Measurements from ENCODE around the gene HDAC7. TPM values are rescaled to one million over a fixed set of nuclear protein-coding genes. Genes with fewer than 3 reads are reported as not detected.
A peak's percentile ranks its signal among the peaks of the same experiment; 100 is the strongest.

HDAC7 gene
- polyA plus RNA-seq, 1 experiment, result 67.0 TPM

DNA sequence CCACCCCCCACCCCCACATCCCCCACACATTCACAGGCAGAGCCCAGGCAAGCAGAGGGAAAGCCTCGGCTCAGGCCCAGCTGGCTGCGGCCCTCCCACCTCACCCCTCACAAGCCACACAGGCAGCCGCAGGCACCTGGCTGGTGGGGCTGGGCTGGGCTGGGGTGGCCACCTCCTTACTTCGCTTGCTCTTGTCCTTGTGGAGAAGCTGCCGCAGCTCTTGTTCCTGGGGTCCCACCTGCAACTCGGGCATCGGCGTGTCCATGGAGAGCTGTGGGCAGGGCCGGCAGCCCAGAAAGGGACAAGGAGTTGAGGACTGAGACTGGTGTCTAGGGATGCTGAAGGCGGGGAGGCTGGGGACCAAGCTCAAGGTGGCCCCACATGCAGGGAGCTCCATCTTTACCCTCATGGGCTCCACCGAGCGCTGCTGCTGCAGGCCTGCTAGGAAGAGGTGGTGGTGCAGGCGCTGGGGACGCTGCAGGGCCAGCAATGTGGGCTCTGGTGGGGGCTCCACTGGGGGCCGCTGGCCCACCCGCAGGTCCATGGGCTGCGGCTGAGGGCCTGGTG, 21.2 kb downstream of the HDAC7 start:
- H3K4me3 ChIP-seq (ENCODE audit: low read depth, low read length), result no peak overlapping the region
- POLR2A ChIA-PET, result no interaction called here
- peaks cover 49% of the 10 kb centered on the region for H3K36me3 ChIP-seq (ENCODE audit: control insufficient read depth, insufficient read depth, low read length)
- TF ChIP-seq, protein P1, sequence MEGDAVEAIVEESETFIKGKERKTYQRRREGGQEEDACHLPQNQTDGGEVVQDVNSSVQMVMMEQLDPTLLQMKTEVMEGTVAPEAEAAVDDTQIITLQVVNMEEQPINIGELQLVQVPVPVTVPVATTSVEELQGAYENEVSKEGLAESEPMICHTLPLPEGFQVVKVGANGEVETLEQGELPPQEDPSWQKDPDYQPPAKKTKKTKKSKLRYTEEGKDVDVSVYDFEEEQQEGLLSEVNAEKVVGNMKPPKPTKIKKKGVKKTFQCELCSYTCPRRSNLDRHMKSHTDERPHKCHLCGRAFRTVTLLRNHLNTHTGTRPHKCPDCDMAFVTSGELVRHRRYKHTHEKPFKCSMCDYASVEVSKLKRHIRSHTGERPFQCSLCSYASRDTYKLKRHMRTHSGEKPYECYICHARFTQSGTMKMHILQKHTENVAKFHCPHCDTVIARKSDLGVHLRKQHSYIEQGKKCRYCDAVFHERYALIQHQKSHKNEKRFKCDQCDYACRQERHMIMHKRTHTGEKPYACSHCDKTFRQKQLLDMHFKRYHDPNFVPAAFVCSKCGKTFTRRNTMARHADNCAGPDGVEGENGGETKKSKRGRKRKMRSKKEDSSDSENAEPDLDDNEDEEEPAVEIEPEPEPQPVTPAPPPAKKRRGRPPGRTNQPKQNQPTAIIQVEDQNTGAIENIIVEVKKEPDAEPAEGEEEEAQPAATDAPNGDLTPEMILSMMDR (IDR thresholded peaks at IDR 0.05; ENCODE audit: insufficient read depth, low read depth, low read length), result no peak
- no peaks in the 10 kb centered on the region for H3K27me3 ChIP-seq (ENCODE audit: control insufficient read depth, insufficient read depth, low read length)
- no peak for DNase-seq (ENCODE audit: low read depth)
- CTCF ChIA-PET, result interaction anchor here (0.9 to 13.2 kb wide), 4 partner anchors 19 to 95 kb away, joined by 3 to 174 read pairs (median 6); no protein-coding TSS in a partner anchor

DNA sequence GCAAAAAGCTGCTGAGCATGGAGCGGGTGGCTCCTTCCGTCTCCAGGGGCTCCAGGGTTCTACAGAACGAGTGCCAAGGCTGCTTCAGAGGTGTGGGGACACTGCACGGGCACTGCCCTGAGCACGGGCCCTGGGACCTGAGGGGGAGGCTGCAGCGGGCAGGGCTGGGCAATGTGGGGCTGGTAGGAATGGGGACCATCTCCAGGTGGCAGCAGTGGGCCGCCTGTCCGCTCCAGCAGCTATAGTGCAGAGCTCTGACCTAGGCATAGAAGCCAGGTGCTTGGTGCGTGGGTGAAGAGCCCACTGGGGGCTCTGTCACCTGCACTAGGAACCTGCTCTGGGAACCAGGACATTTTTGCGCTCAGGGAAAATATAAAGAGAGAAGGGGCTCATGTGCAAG, 22.3 kb downstream of the HDAC7 start:
- CTCF ChIA-PET, result interaction anchor here (0.7 to 13.2 kb wide), 2 partner anchors 15 to 38 kb away, joined by 3 to 174 read pairs; no protein-coding TSS in a partner anchor
- Histone ChIP-seq H3K4me3 (ENCODE audit: low read depth, low read length) (no peak overlapping the region), H3K27me3 (ENCODE audit: control insufficient read depth, insufficient read depth, low read length) (no peaks in the 10 kb centered on the region), H3K36me3 (ENCODE audit: control insufficient read depth, insufficient read depth, low read length) (peaks cover 50% of the 10 kb centered on the region)
- TF ChIP-seq, protein P1 (IDR thresholded peaks at IDR 0.05; ENCODE audit: insufficient read depth, low read depth, low read length), result peak; percentile 29
- POLR2A ChIA-PET, result no interaction called here
- no peak for DNase-seq (ENCODE audit: low read depth)

DNA sequence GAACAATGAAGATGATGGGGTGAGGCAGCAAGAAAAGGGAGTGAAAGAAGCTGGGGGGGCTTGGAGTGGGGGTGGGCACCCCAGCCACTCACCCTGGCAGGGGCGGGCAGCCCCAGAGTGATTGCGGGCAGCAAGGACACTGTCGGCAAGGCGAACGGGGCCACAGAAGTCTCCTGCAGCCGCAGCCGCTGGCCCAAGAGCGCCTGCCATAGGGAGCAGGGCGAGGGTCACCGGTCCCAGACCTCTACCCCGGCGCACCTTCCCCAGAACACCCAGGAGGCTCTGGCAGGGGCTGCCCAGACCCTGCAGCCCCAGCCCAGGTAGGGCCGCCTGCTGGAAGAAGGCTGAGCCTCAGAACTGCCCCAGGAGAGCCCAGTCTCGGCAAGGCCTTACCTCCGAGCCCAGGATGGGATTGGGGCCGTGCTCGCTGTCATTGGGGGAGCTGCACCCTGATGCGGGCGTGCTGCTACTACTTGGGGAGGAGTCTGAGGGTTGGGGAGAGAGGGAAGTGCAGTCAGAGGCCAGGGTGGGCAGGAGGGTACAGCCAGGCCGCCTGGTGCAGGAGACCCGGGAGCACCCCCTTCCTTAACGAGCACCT, 23.8 kb downstream of the HDAC7 start:
- CTCF ChIA-PET, result no interaction called here
- POLR2A ChIA-PET, result no interaction called here
- Histone ChIP-seq H3K4me3 (ENCODE audit: low read depth, low read length) (no peak overlapping the region), H3K36me3 (ENCODE audit: control insufficient read depth, insufficient read depth, low read length) (peaks cover 61% of the 10 kb centered on the region), H3K27me3 (ENCODE audit: control insufficient read depth, insufficient read depth, low read length) (no peaks in the 10 kb centered on the region)
- TF ChIP-seq, protein P1 (IDR thresholded peaks at IDR 0.05; ENCODE audit: insufficient read depth, low read depth, low read length), result no peak
- DNase-seq (ENCODE audit: low read depth), result no peak

DNA sequence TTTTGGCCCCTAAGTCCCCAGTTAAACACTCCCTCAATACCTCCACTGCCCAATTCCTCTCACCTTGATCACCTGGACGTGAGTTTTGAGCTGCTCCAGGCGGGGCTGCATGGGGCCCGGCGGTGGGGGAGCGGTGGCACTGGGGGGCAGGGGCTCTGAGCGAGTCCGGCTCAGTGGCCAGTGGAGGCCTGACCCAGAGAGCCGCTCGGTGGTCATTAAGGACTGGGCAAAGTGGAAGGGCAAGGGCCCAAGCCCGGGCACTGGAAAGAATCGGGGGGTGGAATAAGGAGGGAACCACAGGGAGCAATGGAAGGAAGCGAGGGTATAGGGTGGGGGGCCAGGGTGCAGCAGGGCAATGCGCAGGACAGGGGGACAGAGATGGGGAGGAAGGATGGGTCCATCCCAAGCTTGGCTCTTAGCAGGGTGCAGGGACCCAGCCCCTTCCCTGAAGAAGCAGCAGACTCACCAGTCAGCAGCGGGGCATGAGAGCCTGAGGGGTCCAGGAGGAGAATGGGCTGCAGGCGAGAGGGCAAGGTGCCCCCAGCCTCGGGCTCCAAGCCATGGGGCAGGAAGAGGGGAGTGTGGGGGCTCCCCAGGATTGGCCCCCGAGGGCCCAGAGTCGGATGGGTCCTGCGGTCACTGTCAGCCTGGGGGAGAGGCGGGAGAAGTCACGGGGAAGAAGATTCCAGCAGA, 24.4 kb downstream of the HDAC7 start:
- TF ChIP-seq, protein P1 (IDR thresholded peaks at IDR 0.05; ENCODE audit: insufficient read depth, low read depth, low read length), result no peak
- POLR2A ChIA-PET, result no interaction called here
- no peak for DNase-seq (ENCODE audit: low read depth)
- CTCF ChIA-PET, result interaction anchor here (1.1 to 7.1 kb wide), 2 partner anchors 15 to 52 kb away, joined by 3 to 49 read pairs; no protein-coding TSS in a partner anchor
- H3K27me3 ChIP-seq (ENCODE audit: control insufficient read depth, insufficient read depth, low read length), result no peaks in the 10 kb centered on the region
- H3K36me3 ChIP-seq (ENCODE audit: control insufficient read depth, insufficient read depth, low read length), result peaks cover 67% of the 10 kb centered on the region
- H3K4me3 ChIP-seq (ENCODE audit: low read depth, low read length), result no peak overlapping the region

DNA sequence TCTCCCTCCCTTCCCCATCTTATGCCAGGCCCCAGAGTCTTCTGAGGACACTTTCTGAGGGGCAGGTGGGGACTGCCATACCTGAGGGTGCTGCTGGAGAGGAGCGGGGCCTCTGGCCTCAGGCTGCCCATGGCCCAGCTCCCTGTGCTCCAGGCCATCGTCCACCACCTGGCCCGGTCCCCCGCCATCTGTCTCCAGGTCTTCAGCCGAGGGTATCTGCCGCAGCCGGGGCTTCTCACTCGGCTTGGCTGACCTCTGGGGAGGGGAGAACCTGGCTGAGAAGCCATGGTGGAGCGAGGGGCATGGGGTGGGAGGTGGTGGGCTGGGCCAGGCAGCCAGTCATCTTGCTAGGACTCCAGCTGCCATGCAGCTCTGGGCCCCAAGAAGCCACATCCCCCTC, 25.0 kb downstream of the HDAC7 start:
- CTCF ChIA-PET, result interaction anchor here (1.1 to 7.1 kb wide), 2 partner anchors 15 to 51 kb away, joined by 3 to 49 read pairs; no protein-coding TSS in a partner anchor
- TF ChIP-seq, protein P1 (IDR thresholded peaks at IDR 0.05; ENCODE audit: insufficient read depth, low read depth, low read length), result no peak
- Histone ChIP-seq H3K36me3 (ENCODE audit: control insufficient read depth, insufficient read depth, low read length) (peaks cover 72% of the 10 kb centered on the region), H3K4me3 (ENCODE audit: low read depth, low read length) (no peak overlapping the region), H3K27me3 (ENCODE audit: control insufficient read depth, insufficient read depth, low read length) (no peaks in the 10 kb centered on the region)
- no peak for DNase-seq (ENCODE audit: low read depth)
- POLR2A ChIA-PET, result no interaction called here
